Psoas muscle (tissue), 8 donors: ENCODE measurements around the gene TLR8. TPM values are rescaled to one million over a fixed set of nuclear protein-coding genes. Genes with fewer than 3 reads are reported as not detected.
A peak's percentile ranks its signal among the peaks of the same experiment; 100 is the strongest.

ENCODE experiments used
- ATAC-seq, 4 donors: fragments of 200-7000 bp; cut with Tn5 transposase; one replicate each; pipeline ENCODE4 v1.9.1; 2020; ENCODE audit warnings: moderate library complexity in 3 of 4, mild to moderate bottlenecking in 2 of 4
- DNase-seq, 2 donors: peaks; one replicate each; pipeline ENCODE4 v3.0.0-alpha.2; 2020
- H3K27ac ChIP-seq: fragments of 200-600 bp; one replicate; pipeline ENCODE4 v1.8.0; 2022
- H3K27me3 ChIP-seq, 3 donors: fragments of 200-600 bp in 1 of 3; one replicate each; pipeline versions ENCODE4 v1.6.1 to v1.8.0; 2013 to 2022; ENCODE audit warnings: low read length in 2 of 3, mild to moderate bottlenecking in 2 of 3, moderate library complexity in 1 of 3; ENCODE audit not compliant: insufficient read depth in 3 of 3
- H3K36me3 ChIP-seq, 2 donors: fragments of 200-600 bp in 1 of 2; one replicate each; pipeline versions ENCODE4 v1.6.1 to v1.8.0; 2013 to 2022; ENCODE audit warnings: low read depth in 1 of 2, mild to moderate bottlenecking in 1 of 2, moderate library complexity in 1 of 2; ENCODE audit not compliant: insufficient read depth in 1 of 2
- H3K4me1 ChIP-seq: fragments of 200-600 bp; one replicate; pipeline ENCODE4 v1.8.0; 2022
- H3K4me3 ChIP-seq: fragments of 200-600 bp; one replicate; pipeline ENCODE4 v1.8.0; 2022; ENCODE audit warnings: mild to moderate bottlenecking
- H3K9me3 ChIP-seq: fragments of 200-600 bp; one replicate; pipeline ENCODE4 v1.8.0; 2022
- CTCF ChIP-seq: fragments of 200-600 bp; IDR thresholded peaks from one replicate; pipeline ENCODE4 v1.8.0; 2022; ENCODE audit warnings: antibody characterized with exemption
- whole genome bisulfite sequencing, 3 donors: extraction: QIAGEN DNeasy Blood & Tissue Kit; methylation state at CpG; one replicate each; pipeline versions ENCODE4 v1.1.6 to v1.1.7; 2013; 5-methylcytosine and 5-hydroxymethylcytosine counted together
- intact Hi-C, 2 donors: fragments of 100-400 bp; cut with DNase I; formaldehyde crosslinking; loops; one replicate each; pipeline versions ENCODE4 v1.11.0 to v1.14.2; 2022
- polyA plus RNA-seq, 3 donors: library from polyadenylated mRNA; stranded (reverse); fragments of 200-250 nt; gene quantifications; one replicate each; pipeline ENCODE4 v1.2.3, GENCODE V29; 2013
- total RNA-seq, 4 donors: library from RNA; stranded (reverse); fragmentation: NEBNext Ultra II Directional in 2 of 4; extraction: Animal tissue kit (Norgen Biotek cat#: 25700) in 2 of 4; gene quantifications; one replicate each; pipeline versions ENCODE4 v1.2.1 to v1.2.4, GENCODE V29; 2021 to 2023
- donor health status: healthy with polysubstance abuse.
- donor health status: DM: no; HTN: no; CAD: no; lungs with moderate emphysema.
- donor health status: Bipolar disorder and iron deficiency.
- donor health status: healthy.
- donor health status: DM: yes; HTN: yes; CAD: no.
- donor health status: DM: no; HTN: no; CAD: no.
- donor health status: DM: no; HTN: no; CAD: no.
- donor health status: DM: yes; HTN: yes; CAD: no.

Gene TLR8
- total and polyA plus RNA-seq, 7 donors, result 0.06 to 0.57 (median 0.36) TPM

- no peak for TF ChIP-seq CTCF
- H3K4me1 ChIP-seq, result no peaks in the 10 kb centered on the region
- H3K27me3 ChIP-seq, result no peaks in the 10 kb centered on the region
- intact Hi-C loops, result no loop called here
- peak overlapping the region; percentile 43 for H3K27ac ChIP-seq
- H3K4me3 ChIP-seq, result no peak overlapping the region
- WGBS, 3 donors, result 62 to 71% (median 65%) methylated on average over 8 of the region's 8 CpGs
- DNase-seq (no peak), ATAC-seq (peak in 1 of 4 donors; percentile 27)
- no peaks in the 10 kb centered on the region for H3K36me3 ChIP-seq
- H3K9me3 ChIP-seq, result no peaks in the 10 kb centered on the region
These were observed 50.5 kb downstream of the TLR8 start for GRCh38 chrX:12956704-12957534.

GRCh38 chrX:12958059-12958458 lies 51.6 kb downstream of the TLR8 start:
- intact Hi-C loops, result no loop called here
- H3K27ac ChIP-seq, result no peak overlapping the region
- H3K36me3 ChIP-seq, result no peaks in the 10 kb centered on the region
- DNase-seq, result no peak
- WGBS, 3 donors, result 59 to 69% (median 68%) methylated on average over 5 of the region's 5 CpGs
- no peak for TF ChIP-seq CTCF
- H3K9me3 ChIP-seq, result no peaks in the 10 kb centered on the region
- no peak overlapping the region for H3K4me3 ChIP-seq
- no peaks in the 10 kb centered on the region for H3K27me3 ChIP-seq
- no peak for ATAC-seq
- H3K4me1 ChIP-seq, result no peaks in the 10 kb centered on the region

- intact Hi-C loops, result no loop called here
- WGBS, 3 donors, result 88 to 97% (median 89%) methylated on average over 4 of the region's 4 CpGs
- H3K27me3 ChIP-seq, result no peaks in the 10 kb centered on the region
- DNase-seq (no peak), ATAC-seq (no peak)
- TF ChIP-seq CTCF, result no peak
- no peaks in the 10 kb centered on the region for H3K36me3 ChIP-seq
- H3K4me3 ChIP-seq, result no peak overlapping the region
- H3K27ac ChIP-seq, result no peak overlapping the region
- no peaks in the 10 kb centered on the region for H3K4me1 ChIP-seq
- H3K9me3 ChIP-seq, result no peaks in the 10 kb centered on the region
These were observed 52.0 kb downstream of the TLR8 start for GRCh38 chrX:12958461-12958860.

- Histone ChIP-seq H3K27ac (no peak overlapping the region), H3K36me3 (no peaks in the 10 kb centered on the region), H3K27me3 (no peaks in the 10 kb centered on the region), H3K9me3 (no peaks in the 10 kb centered on the region), H3K4me3 (no peak overlapping the region), H3K4me1 (no peaks in the 10 kb centered on the region)
- 70 to 73% (median 71%) methylated on average over 2 of the region's 2 CpGs for WGBS, 3 donors
- DNase-seq, result no peak
- no peak for ATAC-seq
- TF ChIP-seq CTCF, result no peak
- intact Hi-C loops, result no loop called here
These were observed 54.8 kb downstream of the TLR8 start for GRCh38 chrX:12961196-12961718.
